Neural crest cell (in vitro differentiated cells): ENCODE measurements around the gene XPO5. TPM values are rescaled to one million over a fixed set of nuclear protein-coding genes. Genes with fewer than 3 reads are reported as not detected.

Experiments used
- DNase-seq: peaks from one replicate; pipeline ENCODE4 v3.0.0; 2021; ENCODE audit warnings: low read depth, mixed read lengths, low spot score
- H3K27ac Mint-ChIP-seq: one replicate; pipeline ENCODE4 v1.8.0; 2021; ENCODE audit warnings: mild to moderate bottlenecking, mixed read lengths; ENCODE audit not compliant: unreplicated experiment
- H3K27me3 Mint-ChIP-seq: 2 replicates; pipeline ENCODE4 v1.8.0; 2021; ENCODE audit warnings: low read depth, mild to moderate bottlenecking, mixed read lengths
- H3K36me3 Mint-ChIP-seq: 2 replicates; pipeline ENCODE4 v1.8.0; 2021; ENCODE audit warnings: low read depth, mild to moderate bottlenecking, mixed read lengths
- H3K4me1 Mint-ChIP-seq: 2 replicates; pipeline ENCODE4 v1.8.0; 2021; ENCODE audit warnings: mixed read lengths
- H3K4me3 Mint-ChIP-seq: one replicate; pipeline ENCODE4 v1.8.0; 2021; ENCODE audit warnings: mild to moderate bottlenecking, mixed read lengths
- H3K9me3 Mint-ChIP-seq: 2 replicates; pipeline ENCODE4 v1.8.0; 2021; ENCODE audit warnings: mixed read lengths
- total RNA-seq: library from RNA; stranded (reverse); gene quantifications from 2 replicates; pipeline ENCODE4 v1.2.1, GENCODE V29; 2021
- TF ChIP-seq, protein P1 (sequence below): fragments of 200-600 bp; sonication (generic); conservative IDR thresholded peaks from 2 replicates; pipeline ENCODE4 v1.5.0; 2021; ENCODE audit warnings: antibody characterized with exemption, mild to moderate bottlenecking

Gene XPO5
- total RNA-seq, 1 donor from 2014 or later: 105 TPM

- H3K27ac Mint-ChIP-seq: no peak overlapping the region
- DNase-seq: no peak
- H3K4me1 Mint-ChIP-seq: peaks cover 16% of the 10 kb centered on the region
- H3K27me3 Mint-ChIP-seq: no peaks in the 10 kb centered on the region
- TF ChIP-seq, protein P1, sequence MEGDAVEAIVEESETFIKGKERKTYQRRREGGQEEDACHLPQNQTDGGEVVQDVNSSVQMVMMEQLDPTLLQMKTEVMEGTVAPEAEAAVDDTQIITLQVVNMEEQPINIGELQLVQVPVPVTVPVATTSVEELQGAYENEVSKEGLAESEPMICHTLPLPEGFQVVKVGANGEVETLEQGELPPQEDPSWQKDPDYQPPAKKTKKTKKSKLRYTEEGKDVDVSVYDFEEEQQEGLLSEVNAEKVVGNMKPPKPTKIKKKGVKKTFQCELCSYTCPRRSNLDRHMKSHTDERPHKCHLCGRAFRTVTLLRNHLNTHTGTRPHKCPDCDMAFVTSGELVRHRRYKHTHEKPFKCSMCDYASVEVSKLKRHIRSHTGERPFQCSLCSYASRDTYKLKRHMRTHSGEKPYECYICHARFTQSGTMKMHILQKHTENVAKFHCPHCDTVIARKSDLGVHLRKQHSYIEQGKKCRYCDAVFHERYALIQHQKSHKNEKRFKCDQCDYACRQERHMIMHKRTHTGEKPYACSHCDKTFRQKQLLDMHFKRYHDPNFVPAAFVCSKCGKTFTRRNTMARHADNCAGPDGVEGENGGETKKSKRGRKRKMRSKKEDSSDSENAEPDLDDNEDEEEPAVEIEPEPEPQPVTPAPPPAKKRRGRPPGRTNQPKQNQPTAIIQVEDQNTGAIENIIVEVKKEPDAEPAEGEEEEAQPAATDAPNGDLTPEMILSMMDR: no peak
- H3K9me3 Mint-ChIP-seq: no peaks in the 10 kb centered on the region
- no peak overlapping the region for H3K4me3 Mint-ChIP-seq
- peaks cover 4% of the 10 kb centered on the region for H3K36me3 Mint-ChIP-seq
Observed at GRCh38 chr6:43497129-43497396, 78.8 kb downstream of the XPO5 start.

DNA sequence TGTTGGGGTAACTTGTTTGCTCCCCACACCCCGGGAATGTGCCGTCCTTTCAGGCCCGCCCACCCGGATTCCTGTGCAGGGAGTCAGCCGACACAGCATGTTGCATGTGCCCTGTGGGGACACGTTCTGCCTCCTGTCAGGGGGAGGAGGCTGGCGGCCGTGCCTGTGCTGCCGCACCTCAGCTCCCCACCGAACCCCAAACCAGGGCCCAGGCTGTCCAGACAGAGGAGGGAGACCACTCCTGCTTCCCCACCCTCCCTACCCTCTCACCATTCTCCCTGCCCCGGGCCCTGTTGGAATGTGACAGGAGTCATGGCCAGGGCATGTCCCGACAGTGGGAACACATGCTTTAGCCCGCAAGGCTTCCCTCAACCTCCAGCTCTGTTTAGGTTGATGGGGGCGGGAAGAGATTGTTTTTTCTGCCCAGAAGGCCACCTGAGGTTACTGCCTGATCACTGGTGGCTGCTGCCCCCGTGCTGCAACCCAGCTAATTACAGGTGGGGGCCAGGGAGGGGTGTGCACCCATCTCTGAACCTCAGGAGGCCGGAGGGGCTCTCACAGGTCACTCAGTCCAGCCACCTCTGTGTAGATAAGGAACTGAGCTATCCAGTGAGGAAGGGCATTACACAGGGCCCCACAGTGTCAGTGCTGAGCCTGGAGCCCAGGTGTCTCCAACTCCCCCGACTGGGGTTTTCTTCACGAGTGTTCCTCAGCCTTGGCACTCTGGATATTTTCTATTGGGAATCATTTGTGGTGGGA lies 79.3 kb downstream of the XPO5 start:
- DNase-seq: no peak
- no peaks in the 10 kb centered on the region for H3K36me3 Mint-ChIP-seq
- H3K4me3 Mint-ChIP-seq: no peak overlapping the region
- H3K27ac Mint-ChIP-seq: no peak overlapping the region
- no peaks in the 10 kb centered on the region for H3K9me3 Mint-ChIP-seq
- peaks cover 16% of the 10 kb centered on the region for H3K4me1 Mint-ChIP-seq
- no peaks in the 10 kb centered on the region for H3K27me3 Mint-ChIP-seq
- TF ChIP-seq, protein P1: peak; percentile 59

DNA sequence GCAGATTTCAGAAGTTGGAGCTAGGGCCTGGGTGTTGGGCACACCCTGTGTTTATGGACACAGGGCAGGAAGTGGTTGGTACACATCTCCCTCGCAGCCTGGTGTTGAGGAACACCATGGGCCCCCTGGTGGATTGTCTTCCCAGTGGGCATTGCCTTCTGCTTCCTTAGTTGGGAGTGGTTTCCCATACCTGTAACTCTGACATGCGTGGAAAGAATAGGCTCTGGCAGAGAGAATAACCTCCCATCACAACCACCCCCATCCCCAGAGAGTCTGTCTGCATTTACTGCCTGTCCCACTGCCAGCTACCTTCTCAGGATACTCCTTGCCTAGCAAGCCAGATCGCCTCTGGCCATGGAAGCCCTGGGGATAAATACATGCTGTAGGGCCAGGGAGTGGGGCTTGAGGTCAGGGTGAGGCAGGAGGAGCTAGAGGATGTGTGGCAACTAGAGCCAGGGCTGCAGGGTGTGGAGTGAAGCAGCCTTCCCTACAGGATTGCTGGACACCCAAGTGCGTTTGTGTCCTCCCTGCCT lies 80.4 kb downstream of the XPO5 start:
- Mint-ChIP-seq H3K4me1 (peaks cover 16% of the 10 kb centered on the region), H3K36me3 (no peaks in the 10 kb centered on the region), H3K9me3 (no peaks in the 10 kb centered on the region), H3K27ac (peak overlapping the region; percentile 35), H3K27me3 (no peaks in the 10 kb centered on the region), H3K4me3 (no peak overlapping the region)
- TF ChIP-seq, protein P1: no peak
- DNase-seq: no peak

DNA sequence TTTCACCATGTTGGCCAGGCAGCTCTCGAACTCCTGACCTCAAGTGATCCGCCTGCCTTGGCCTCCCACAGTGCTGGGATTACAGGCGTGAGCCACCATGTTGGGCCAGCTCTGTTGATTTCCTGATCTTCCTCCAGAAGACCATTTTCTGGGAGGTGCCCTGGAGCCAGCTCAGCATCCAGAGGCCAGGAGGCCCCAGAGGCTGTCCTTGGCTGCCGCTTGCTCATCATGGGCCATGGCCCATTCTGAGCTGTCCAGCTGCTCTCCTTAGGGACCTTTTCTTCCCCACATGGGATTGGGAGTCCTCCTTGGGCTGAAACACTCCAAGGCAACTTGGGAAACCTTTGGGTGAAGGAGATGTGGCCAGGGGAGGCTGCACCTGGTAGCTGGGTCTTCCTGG lies 81.1 kb downstream of the XPO5 start:
- Mint-ChIP-seq H3K27ac (no peak overlapping the region), H3K9me3 (no peaks in the 10 kb centered on the region), H3K27me3 (no peaks in the 10 kb centered on the region), H3K36me3 (no peaks in the 10 kb centered on the region), H3K4me3 (no peak overlapping the region), H3K4me1 (peaks cover 22% of the 10 kb centered on the region)
- DNase-seq: no peak
- TF ChIP-seq, protein P1: no peak

GRCh38 chr6:43494321-43494720 lies 81.5 kb downstream of the XPO5 start:
- no peaks in the 10 kb centered on the region for H3K9me3 Mint-ChIP-seq
- no peak for DNase-seq
- peaks cover 25% of the 10 kb centered on the region for H3K4me1 Mint-ChIP-seq
- H3K36me3 Mint-ChIP-seq: no peaks in the 10 kb centered on the region
- H3K27ac Mint-ChIP-seq: no peak overlapping the region
- TF ChIP-seq, protein P1: no peak
- H3K27me3 Mint-ChIP-seq: no peaks in the 10 kb centered on the region
- H3K4me3 Mint-ChIP-seq: no peak overlapping the region
